Measurements from ENCODE around the gene UBE2QL1.
A peak's percentile ranks its signal among the peaks of the same experiment; 100 is the strongest.

Gene UBE2QL1

DNA sequence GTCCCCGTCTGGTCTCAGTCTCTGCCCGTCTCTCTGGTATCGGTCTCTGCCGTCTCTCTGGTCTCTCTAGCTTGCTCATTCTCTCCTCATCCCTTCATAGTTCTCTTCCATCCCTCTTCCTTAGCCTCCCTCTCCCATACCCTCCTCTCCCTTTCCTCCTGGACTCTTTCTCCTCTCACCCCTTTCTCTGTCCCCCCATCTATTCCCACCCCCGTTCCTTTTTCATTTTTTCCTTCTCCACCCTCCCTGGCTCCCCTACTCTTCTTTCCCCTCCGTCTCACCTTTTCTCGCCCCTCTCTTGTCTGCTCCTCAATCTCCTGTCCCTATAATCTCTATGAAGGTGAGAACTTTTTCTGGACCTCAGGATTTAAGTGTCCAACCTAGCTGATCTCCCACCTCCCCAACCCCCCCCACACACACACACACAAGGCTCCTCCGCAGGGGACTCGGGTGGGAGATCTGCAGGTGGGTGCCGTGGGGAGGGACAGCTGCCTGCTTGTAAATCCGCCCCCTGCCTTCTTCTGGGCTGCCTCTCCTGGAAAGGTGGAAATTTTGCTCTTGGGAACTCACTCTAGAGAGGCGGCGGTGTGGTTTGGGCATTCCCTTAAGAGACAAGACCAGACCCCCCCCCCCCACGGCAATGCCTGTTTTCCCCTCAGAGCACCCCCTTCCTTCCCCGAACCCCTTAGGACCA lies 953 bp downstream of the UBE2QL1 start (continued):
- TF ChIP-seq ZIC2 (tag by site-specific recombination; IDR thresholded peaks at IDR 0.05) (peak; percentile 62), ZBTB48 (tag by site-specific recombination; IDR thresholded peaks at IDR 0.05) (peak; percentile 37; the same call in 1 of the 2 replicates), ZNF510 (tag by site-specific recombination; IDR thresholded peaks at IDR 0.05; ENCODE audit: insufficient replicate concordance) (no peak), GLIS1 (tag by site-specific recombination; IDR thresholded peaks at IDR 0.05) (peak; percentile 71), ZNF292 (tag by site-specific recombination; IDR thresholded peaks at IDR 0.05; ENCODE audit: borderline replicate concordance, low read depth) (0 out of 2 replicates have a peak, but pooled peaks have one; percentile 7), ZNF792 (tag by site-specific recombination; IDR thresholded peaks at IDR 0.05) (no peak), TRIM28 (IDR thresholded peaks at IDR 0.05; ENCODE audit: borderline replicate concordance, low read length) (no peak), ZNF76 (tag by site-specific recombination; IDR thresholded peaks at IDR 0.05; ENCODE audit: borderline replicate concordance, low read depth) (peak; percentile 30; the same call in 1 of the 2 replicates), ZBTB1 (tag by site-specific recombination; IDR thresholded peaks at IDR 0.05) (no peak), EGR2 (tag by site-specific recombination; IDR thresholded peaks at IDR 0.05; ENCODE audit: low read depth) (peak; percentile 80)
- TF ChIP-seq, protein P1, sequence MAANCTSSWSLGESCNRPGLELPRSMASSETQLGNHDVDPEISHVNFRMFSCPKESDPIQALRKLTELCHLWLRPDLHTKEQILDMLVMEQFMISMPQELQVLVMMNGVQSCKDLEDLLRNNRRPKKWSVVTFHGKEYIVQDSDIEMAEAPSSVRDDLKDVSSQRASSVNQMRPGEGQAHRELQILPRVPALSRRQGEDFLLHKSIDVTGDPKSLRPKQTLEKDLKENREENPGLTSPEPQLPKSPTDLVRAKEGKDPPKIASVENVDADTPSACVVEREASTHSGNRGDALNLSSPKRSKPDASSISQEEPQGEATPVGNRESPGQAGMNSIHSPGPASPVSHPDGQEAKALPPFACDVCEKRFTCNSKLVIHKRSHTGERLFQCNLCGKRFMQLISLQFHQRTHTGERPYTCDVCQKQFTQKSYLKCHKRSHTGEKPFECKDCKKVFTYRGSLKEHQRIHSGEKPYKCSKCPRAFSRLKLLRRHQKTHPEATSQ (tag by site-specific recombination; IDR thresholded peaks at IDR 0.05) = no peak
- TF ChIP-seq, protein P2, sequence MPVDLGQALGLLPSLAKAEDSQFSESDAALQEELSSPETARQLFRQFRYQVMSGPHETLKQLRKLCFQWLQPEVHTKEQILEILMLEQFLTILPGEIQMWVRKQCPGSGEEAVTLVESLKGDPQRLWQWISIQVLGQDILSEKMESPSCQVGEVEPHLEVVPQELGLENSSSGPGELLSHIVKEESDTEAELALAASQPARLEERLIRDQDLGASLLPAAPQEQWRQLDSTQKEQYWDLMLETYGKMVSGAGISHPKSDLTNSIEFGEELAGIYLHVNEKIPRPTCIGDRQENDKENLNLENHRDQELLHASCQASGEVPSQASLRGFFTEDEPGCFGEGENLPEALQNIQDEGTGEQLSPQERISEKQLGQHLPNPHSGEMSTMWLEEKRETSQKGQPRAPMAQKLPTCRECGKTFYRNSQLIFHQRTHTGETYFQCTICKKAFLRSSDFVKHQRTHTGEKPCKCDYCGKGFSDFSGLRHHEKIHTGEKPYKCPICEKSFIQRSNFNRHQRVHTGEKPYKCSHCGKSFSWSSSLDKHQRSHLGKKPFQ (tag by site-specific recombination; IDR thresholded peaks at IDR 0.05) = 0 out of 2 replicates have a peak, but pooled peaks have one; percentile 65
- TF ChIP-seq, protein P3, sequence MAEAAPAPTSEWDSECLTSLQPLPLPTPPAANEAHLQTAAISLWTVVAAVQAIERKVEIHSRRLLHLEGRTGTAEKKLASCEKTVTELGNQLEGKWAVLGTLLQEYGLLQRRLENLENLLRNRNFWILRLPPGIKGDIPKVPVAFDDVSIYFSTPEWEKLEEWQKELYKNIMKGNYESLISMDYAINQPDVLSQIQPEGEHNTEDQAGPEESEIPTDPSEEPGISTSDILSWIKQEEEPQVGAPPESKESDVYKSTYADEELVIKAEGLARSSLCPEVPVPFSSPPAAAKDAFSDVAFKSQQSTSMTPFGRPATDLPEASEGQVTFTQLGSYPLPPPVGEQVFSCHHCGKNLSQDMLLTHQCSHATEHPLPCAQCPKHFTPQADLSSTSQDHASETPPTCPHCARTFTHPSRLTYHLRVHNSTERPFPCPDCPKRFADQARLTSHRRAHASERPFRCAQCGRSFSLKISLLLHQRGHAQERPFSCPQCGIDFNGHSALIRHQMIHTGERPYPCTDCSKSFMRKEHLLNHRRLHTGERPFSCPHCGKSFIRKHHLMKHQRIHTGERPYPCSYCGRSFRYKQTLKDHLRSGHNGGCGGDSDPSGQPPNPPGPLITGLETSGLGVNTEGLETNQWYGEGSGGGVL (tag by site-specific recombination; IDR thresholded peaks at IDR 0.05) = peak; percentile 87
- TF ChIP-seq, protein P4, sequence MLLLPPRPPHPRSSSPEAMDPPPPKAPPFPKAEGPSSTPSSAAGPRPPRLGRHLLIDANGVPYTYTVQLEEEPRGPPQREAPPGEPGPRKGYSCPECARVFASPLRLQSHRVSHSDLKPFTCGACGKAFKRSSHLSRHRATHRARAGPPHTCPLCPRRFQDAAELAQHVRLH (tag by site-specific recombination; IDR thresholded peaks at IDR 0.05) = no peak

DNA sequence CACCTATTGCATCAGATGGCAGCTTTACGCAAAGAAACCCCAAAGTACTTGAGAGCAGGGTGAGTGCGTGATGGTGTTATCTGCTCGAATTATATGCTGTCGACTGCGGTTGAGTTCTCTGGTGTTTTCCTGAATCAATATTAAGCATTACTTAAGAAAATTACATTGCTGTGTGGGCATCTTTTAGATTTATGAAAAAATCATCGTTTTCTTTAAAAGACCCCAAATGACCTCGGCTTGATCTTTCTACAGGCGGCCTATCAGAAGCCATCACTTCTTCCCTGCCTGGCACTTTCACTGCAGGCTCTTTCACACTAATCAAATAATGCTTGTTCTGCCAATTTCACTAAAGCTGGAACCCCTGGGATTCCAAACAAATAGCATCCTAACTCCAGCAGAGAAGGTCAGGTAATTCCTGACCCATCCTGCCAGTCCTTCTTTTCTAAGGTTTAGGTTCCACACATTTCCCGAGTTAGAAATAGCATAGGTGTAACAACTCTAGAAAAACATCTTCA lies 1.7 kb downstream of the UBE2QL1 start:
- CTCF ChIA-PET = interaction anchor here (0.6 to 0.8 kb wide), 2 partner anchors 10 to 960 kb away, joined by 3 to 9 read pairs; no protein-coding TSS in a partner anchor
- Histone ChIP-seq H3K4me1 (ENCODE audit: control insufficient read depth, insufficient read depth, low read length) (no peaks in the 10 kb centered on the region), H3K4me3 (ENCODE audit: low read depth, low read length) (peak overlapping the region; percentile 68), H3K27ac (ENCODE audit: extremely low read depth, low read depth, low read length) (no peak overlapping the region), H3K9me3 (ENCODE audit: control insufficient read depth, insufficient read depth, low read depth, low read length) (no peaks in the 10 kb centered on the region), H3K36me3 (ENCODE audit: control insufficient read depth in 2 of 2, insufficient read depth in 1 of 2, low read length in 2 of 2) (no peaks in the 10 kb centered on the region)
- POLR2A ChIA-PET = interaction anchor here (1.0 kb wide), 1 partner anchor 11 kb away, joined by 3 read pairs; no protein-coding TSS in a partner anchor
- no peak for TF ChIP-seq ZSCAN30 (tag by site-specific recombination; IDR thresholded peaks at IDR 0.05)
- no peak for TF ChIP-seq SCRT2 (tag by site-specific recombination; IDR thresholded peaks at IDR 0.05)
- no peak for TF ChIP-seq ZNF169 (tag by site-specific recombination; IDR thresholded peaks at IDR 0.05)
- no peak for TF ChIP-seq TRIM28 (IDR thresholded peaks at IDR 0.05; ENCODE audit: borderline replicate concordance, low read length)
- peak; percentile 88 for TF ChIP-seq ZIC2 (tag by site-specific recombination; IDR thresholded peaks at IDR 0.05)
- TF ChIP-seq ZFP69B (tag by site-specific recombination; IDR thresholded peaks at IDR 0.05) = 0 out of 2 replicates have a peak, but pooled peaks have one; percentile 23
- no peak for TF ChIP-seq ZNF785 (tag by site-specific recombination; IDR thresholded peaks at IDR 0.05)
- TF ChIP-seq ZNF600 (tag by site-specific recombination; IDR thresholded peaks at IDR 0.05) = 0 out of 2 replicates have a peak, but pooled peaks have one; percentile 60
- TF ChIP-seq ZNF629 (tag by site-specific recombination; IDR thresholded peaks at IDR 0.05) = peak; percentile 66
- TF ChIP-seq ZNF335 (tag by site-specific recombination; conservative IDR thresholded peaks at IDR 0.05) = peak; percentile 77
- no peak for TF ChIP-seq ZBTB8A (tag by site-specific recombination; IDR thresholded peaks at IDR 0.05)
- TF ChIP-seq, protein P5, sequence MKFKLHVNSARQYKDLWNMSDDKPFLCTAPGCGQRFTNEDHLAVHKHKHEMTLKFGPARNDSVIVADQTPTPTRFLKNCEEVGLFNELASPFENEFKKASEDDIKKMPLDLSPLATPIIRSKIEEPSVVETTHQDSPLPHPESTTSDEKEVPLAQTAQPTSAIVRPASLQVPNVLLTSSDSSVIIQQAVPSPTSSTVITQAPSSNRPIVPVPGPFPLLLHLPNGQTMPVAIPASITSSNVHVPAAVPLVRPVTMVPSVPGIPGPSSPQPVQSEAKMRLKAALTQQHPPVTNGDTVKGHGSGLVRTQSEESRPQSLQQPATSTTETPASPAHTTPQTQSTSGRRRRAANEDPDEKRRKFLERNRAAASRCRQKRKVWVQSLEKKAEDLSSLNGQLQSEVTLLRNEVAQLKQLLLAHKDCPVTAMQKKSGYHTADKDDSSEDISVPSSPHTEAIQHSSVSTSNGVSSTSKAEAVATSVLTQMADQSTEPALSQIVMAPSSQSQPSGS (tag by site-specific recombination; IDR thresholded peaks at IDR 0.05; ENCODE audit: low read depth) = peak; percentile 24; the same call in 1 of the 2 replicates
- TF ChIP-seq ZBTB1 (tag by site-specific recombination; IDR thresholded peaks at IDR 0.05) = 0 out of 2 replicates have a peak, but pooled peaks have one; percentile 31
- TF ChIP-seq ZSCAN23 (tag by site-specific recombination; IDR thresholded peaks at IDR 0.05) = no peak
- peak; percentile 70; the same call in 1 of the 2 replicates for TF ChIP-seq SP7 (tag by site-specific recombination; IDR thresholded peaks at IDR 0.05)
- 0 out of 2 replicates have a peak, but pooled peaks have one; percentile 34 for TF ChIP-seq ZNF2 (tag by site-specific recombination; IDR thresholded peaks at IDR 0.05)
- TF ChIP-seq ZNF596 (tag by site-specific recombination; IDR thresholded peaks at IDR 0.05) = no peak
- 0 out of 2 replicates have a peak, but pooled peaks have one; percentile 7 for TF ChIP-seq GLIS1 (tag by site-specific recombination; IDR thresholded peaks at IDR 0.05)
- TF ChIP-seq ZEB2 (tag by site-specific recombination; IDR thresholded peaks at IDR 0.05) = peak; percentile 55

Measured in HEK293 (cell line).